Stomach (tissue), 9 donors: ENCODE results near the gene NT5DC3. TPM values are rescaled to one million over a fixed set of nuclear protein-coding genes. Genes with fewer than 3 reads are reported as not detected.
A peak's percentile ranks its signal among the peaks of the same experiment; 100 is the strongest.

ENCODE experiments used
- DNase-seq, 2 donors: peaks; one replicate each; pipeline versions ENCODE4 v3.0.0 to v3.0.0-alpha.2; 2013 to 2019
- H3K27ac ChIP-seq, 5 donors: fragments of 200-600 bp in 4 of 5; sonication (generic) in 4 of 5; one replicate each; pipeline ENCODE4 v1.5.1; 2013 to 2019; ENCODE audit warnings: mild to moderate bottlenecking in 1 of 5, moderate library complexity in 1 of 5
- H3K27me3 ChIP-seq, 3 donors: fragments of 200-600 bp; sonication (generic); one replicate each; pipeline ENCODE4 v1.5.1; 2017 to 2019; ENCODE audit warnings: mixed run types in 1 of 3
- H3K36me3 ChIP-seq, 4 donors: fragments of 200-600 bp; sonication (generic); 1 replicate in 3 of 4; 2 replicates in 1 of 4; pipeline ENCODE4 v1.5.1; 2016 to 2019
- H3K4me1 ChIP-seq, 4 donors: fragments of 200-600 bp; sonication (generic); one replicate each; pipeline ENCODE4 v1.5.1; 2016 to 2019
- H3K4me3 ChIP-seq, 4 donors: fragments of 200-600 bp; sonication (generic) in 3 of 4; one replicate each; pipeline ENCODE4 v1.5.1; 2016 to 2019; ENCODE audit warnings: mild to moderate bottlenecking in 1 of 4
- H3K9me3 ChIP-seq, 4 donors: fragments of 200-600 bp; sonication (generic); one replicate each; pipeline ENCODE4 v1.5.1; 2016 to 2019
- CTCF ChIP-seq, 7 experiments: fragments of 450-650 bp in 4 of 7; fragments of 200-600 bp in 3 of 7; sonication (generic) in 3 of 7; IDR thresholded peaks; one replicate each; pipeline ENCODE4 v1.5.1; 2016 to 2019; ENCODE audit warnings: antibody characterized with exemption in 7 of 7, control low read depth in 2 of 7, mild to moderate bottlenecking in 1 of 7
- EP300 ChIP-seq: sonication (generic); formaldehyde crosslinking; IDR thresholded peaks from one replicate; pipeline ENCODE4 v1.6.1; 2017; ENCODE audit warnings: antibody characterized with exemption
- POLR2A ChIP-seq, 4 donors: fragments of 450-650 bp; IDR thresholded peaks; one replicate each; pipeline ENCODE4 v1.6.1; 2016; ENCODE audit warnings: antibody characterized with exemption in 4 of 4, control low read depth in 2 of 4, mild to moderate bottlenecking in 1 of 4, moderate library complexity in 1 of 4
- POLR2AphosphoS5 ChIP-seq, 3 donors: sonication (generic); formaldehyde crosslinking; IDR thresholded peaks; one replicate each; pipeline ENCODE4 v1.6.1; 2016; ENCODE audit warnings: antibody characterized with exemption in 3 of 3
- WGBS, 5 donors: extraction: QIAGEN DNeasy Blood & Tissue Kit in 3 of 5; methylation state at CpG; one replicate each; pipeline versions ENCODE4 v1.1.5 to v1.1.7; 2013 to 2018; 5-methylcytosine and 5-hydroxymethylcytosine counted together
- intact Hi-C: fragments of 100-400 bp; cut with DNase I; formaldehyde crosslinking; loops from one replicate; pipeline ENCODE4 v1.15.1; 2023; ENCODE audit warnings: low total_unique reads
- polyA plus RNA-seq, 3 donors: library from polyadenylated mRNA; stranded (reverse); fragments of 200-250 nt; gene quantifications; one replicate each; pipeline ENCODE4 v1.2.3, GENCODE V29; 2013
- total RNA-seq, 5 donors: library from RNA; depleted of rRNA; stranded (reverse); fragments of >200 nt; gene quantifications; one replicate each; pipeline versions ENCODE4 v1.1.0 to v1.2.3, GENCODE V29; 2014 to 2016
- donor health status: healthy with polysubstance abuse.
- donor health status: Bipolar disorder and iron deficiency.
- donor health status: healthy.

The NT5DC3 gene
- total and polyA plus RNA-seq, 8 donors: 0.76 to 42.9 (median 8.7) TPM

DNA sequence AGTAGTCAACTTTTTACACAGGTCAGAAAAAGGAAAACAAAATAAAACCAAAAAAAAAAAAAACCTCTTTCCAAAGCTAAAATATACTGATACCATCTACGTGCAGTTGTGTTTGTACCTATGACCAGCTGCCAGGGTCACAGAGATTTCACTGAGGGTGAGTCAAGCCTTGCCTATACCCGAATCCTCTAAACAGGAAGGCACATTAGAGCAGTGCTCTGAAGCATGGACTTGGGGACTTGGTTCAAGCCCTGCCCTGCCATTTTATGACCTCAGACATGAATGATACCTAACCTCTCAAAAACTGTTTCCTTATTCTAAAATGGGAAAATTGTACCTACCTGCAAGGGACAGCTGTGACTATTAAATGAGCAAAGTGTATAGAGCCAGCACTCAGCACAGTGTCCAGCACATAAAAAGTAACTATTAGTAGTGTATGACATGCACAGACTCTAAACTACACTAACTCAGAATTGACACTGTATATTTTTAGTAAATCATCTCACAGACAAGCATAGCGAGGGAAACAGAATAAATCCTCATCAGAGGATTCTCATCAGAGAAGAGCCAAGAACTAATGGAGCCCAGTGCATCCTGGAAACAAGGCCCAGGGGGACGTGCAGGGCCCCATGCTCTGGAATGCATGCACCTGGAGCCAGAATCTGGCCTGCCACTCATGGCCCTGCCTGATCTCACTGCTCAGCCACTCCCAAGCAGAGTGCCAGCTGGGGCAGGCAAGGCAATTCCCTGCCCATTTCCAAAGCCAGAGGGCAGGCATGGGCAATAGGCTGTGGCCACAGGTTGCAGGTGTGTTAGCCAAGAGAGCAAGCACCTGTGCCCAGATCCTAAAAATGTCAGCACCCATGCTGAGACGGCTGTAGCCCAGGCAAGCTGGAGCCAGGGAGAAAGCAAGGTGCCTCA lies 57.0 kb downstream of the NT5DC3 start:
- no peaks in the 10 kb centered on the region for H3K27me3 ChIP-seq
- TF ChIP-seq EP300: no peak
- peak in 2 of 7 experiments; percentile 9 to 39 for TF ChIP-seq CTCF (IDR thresholded peaks at IDR 0.05)
- TF ChIP-seq POLR2A (IDR thresholded peaks at IDR 0.05): no peak
- TF ChIP-seq POLR2AphosphoS5 (IDR thresholded peaks at IDR 0.05): peak in 1 of 3 donors; percentile 4
- intact Hi-C loops: no loop called here
- peak overlapping the region in 2 of 5 donors; percentile 21 to 32 for H3K27ac ChIP-seq
- DNase-seq: peak in 1 of 2 donors; percentile 64
- H3K4me1 ChIP-seq: peaks cover 0 to 11% (median 0%) of the 10 kb centered on the region in 4 donors
- H3K4me3 ChIP-seq: no peak overlapping the region
- 64 to 70% (median 69%) methylated on average over 5 of the region's 5 CpGs for WGBS, 5 donors
- no peaks in the 10 kb centered on the region for H3K9me3 ChIP-seq
- peaks cover 12 to 65% (median 46%) of the 10 kb centered on the region in 4 donors for H3K36me3 ChIP-seq

- no peak for DNase-seq
- Histone ChIP-seq H3K36me3 (peaks cover 16 to 79% (median 57%) of the 10 kb centered on the region in 4 donors), H3K9me3 (no peaks in the 10 kb centered on the region), H3K27me3 (no peaks in the 10 kb centered on the region), H3K4me1 (peaks cover 0 to 11% (median 0%) of the 10 kb centered on the region in 4 donors), H3K4me3 (no peak overlapping the region), H3K27ac (no peak overlapping the region)
- TF ChIP-seq POLR2AphosphoS5 (IDR thresholded peaks at IDR 0.05): no peak
- no peak for TF ChIP-seq CTCF (IDR thresholded peaks at IDR 0.05)
- TF ChIP-seq POLR2A (IDR thresholded peaks at IDR 0.05): no peak
- TF ChIP-seq EP300: no peak
- WGBS, 5 donors: 94 to 99% (median 96%) methylated on average over 3 of the region's 3 CpGs
- intact Hi-C loops: no loop called here
Measured at GRCh38 chr12:103782399-103782798, 58.6 kb downstream of the NT5DC3 start.

DNA sequence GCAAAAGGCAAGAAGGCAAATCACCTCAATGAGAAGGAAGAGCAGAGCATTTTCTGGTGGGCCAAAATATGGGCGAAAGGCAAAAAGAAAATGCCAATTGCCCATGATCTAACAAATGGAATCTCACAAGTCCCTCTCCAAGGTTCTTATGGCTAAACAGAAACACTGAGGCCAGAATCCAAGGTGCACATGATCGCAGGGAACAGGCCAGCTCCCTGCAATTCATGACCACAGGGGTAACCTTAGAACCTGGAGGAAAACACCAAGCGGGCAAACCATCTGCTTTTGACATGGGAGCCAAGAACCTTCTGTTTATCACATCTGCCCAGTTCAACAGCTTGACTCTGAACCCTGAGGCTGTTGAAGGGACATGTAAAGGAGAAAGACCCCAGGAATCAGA lies 60.0 kb downstream of the NT5DC3 start:
- DNase-seq: no peak
- H3K4me1 ChIP-seq: peaks cover 0 to 11% (median 0%) of the 10 kb centered on the region in 4 donors
- H3K27me3 ChIP-seq: no peaks in the 10 kb centered on the region
- intact Hi-C loops: no loop called here
- H3K27ac ChIP-seq: no peak overlapping the region
- no peak overlapping the region for H3K4me3 ChIP-seq
- no peaks in the 10 kb centered on the region for H3K9me3 ChIP-seq
- TF ChIP-seq POLR2A (IDR thresholded peaks at IDR 0.05): no peak
- TF ChIP-seq EP300: no peak
- TF ChIP-seq POLR2AphosphoS5 (IDR thresholded peaks at IDR 0.05): no peak
- no peak for TF ChIP-seq CTCF (IDR thresholded peaks at IDR 0.05)
- WGBS, 5 donors: 94 to 99% (median 97%) methylated on average over 3 of the region's 3 CpGs
- H3K36me3 ChIP-seq: peaks cover 17 to 89% (median 64%) of the 10 kb centered on the region in 4 donors

DNA sequence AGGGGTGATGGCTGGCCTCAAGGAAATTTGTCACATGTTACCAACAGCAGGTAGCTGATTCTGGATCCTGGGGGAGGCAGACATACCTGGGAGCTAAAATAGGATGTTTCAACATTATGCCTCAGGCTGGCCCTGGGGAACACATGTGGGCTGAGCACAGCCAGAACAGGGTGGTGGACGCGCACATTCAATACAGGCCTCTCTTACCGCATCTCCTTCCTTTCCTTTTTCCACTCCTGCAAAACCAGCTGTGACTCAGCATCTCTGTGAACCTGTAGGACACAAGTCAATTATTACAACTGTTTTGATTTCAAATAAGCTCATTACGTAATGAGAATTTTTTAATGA lies 61.0 kb downstream of the NT5DC3 start:
- Histone ChIP-seq H3K27me3 (no peaks in the 10 kb centered on the region), H3K4me1 (peaks cover 0 to 11% (median 0%) of the 10 kb centered on the region in 4 donors), H3K4me3 (no peak overlapping the region), H3K27ac (no peak overlapping the region), H3K36me3 (peaks cover 16 to 88% (median 62%) of the 10 kb centered on the region in 4 donors), H3K9me3 (no peaks in the 10 kb centered on the region)
- intact Hi-C loops: no loop called here
- TF ChIP-seq POLR2AphosphoS5 (IDR thresholded peaks at IDR 0.05): no peak
- no peak for TF ChIP-seq EP300
- DNase-seq: no peak
- 92 to 98% (median 96%) methylated on average over 4 of the region's 4 CpGs for WGBS, 5 donors
